ENCODE measurements around the gene MAP3K7.

GRCh38 chr6:90492369-90492768 lies 94.5 kb downstream of the MAP3K7 start:
- no peak for TF ChIP-seq EZH2 (IDR thresholded peaks at IDR 0.05; ENCODE audit: low read length, unreplicated experiment)
- TF ChIP-seq CTCF (conservative IDR thresholded peaks at IDR 0.05; ENCODE audit: low read depth, low read length) = no peak
- no peak for TF ChIP-seq EZH2phosphoT487 (IDR thresholded peaks at IDR 0.05; ENCODE audit: borderline replicate concordance, low read length)
